ENCODE results near the gene EGFL7.

DNA sequence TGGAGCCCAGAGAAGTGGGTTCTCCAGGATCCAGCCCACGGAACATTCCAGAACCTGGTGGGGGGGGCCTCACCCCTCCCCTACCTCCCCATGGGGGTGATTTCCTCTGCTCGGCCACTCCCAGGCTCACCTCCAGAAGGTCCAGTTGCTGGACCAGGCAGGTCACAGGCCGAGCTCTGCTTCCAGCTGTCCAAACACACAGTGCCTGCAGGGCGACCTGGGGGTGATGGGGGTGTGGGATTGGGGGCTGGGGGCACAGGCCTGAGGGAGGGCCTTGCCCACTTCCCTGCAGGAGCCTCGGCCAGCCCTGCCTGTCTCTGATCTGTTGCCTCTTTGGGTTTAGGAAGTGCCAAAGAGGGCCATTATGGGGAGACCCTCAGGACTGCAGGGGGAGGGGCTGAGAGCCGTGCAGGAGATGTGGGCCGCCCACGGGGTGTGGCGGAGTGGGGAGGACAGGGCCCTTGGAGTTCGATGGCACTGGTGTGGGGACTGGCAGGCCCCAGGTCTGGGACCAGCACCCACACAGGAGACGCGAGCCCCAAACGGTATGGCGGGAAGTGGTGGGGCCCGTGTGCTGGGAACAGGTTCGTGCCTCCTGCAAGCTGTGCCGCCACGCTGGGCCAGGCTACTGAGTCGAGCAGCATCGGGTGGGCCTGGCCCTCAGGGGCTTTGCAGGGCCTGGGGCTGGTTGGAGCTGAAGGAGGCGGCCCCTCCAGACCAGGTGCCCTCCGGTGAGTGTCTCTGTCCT is 45.6 kb upstream of the EGFL7 start:
- TF ChIP-seq, protein P1, sequence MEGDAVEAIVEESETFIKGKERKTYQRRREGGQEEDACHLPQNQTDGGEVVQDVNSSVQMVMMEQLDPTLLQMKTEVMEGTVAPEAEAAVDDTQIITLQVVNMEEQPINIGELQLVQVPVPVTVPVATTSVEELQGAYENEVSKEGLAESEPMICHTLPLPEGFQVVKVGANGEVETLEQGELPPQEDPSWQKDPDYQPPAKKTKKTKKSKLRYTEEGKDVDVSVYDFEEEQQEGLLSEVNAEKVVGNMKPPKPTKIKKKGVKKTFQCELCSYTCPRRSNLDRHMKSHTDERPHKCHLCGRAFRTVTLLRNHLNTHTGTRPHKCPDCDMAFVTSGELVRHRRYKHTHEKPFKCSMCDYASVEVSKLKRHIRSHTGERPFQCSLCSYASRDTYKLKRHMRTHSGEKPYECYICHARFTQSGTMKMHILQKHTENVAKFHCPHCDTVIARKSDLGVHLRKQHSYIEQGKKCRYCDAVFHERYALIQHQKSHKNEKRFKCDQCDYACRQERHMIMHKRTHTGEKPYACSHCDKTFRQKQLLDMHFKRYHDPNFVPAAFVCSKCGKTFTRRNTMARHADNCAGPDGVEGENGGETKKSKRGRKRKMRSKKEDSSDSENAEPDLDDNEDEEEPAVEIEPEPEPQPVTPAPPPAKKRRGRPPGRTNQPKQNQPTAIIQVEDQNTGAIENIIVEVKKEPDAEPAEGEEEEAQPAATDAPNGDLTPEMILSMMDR (IDR thresholded peaks at IDR 0.05): no peak
- TF ChIP-seq POLR2A (IDR thresholded peaks at IDR 0.05) (no peak), POLR2AphosphoS5 (IDR thresholded peaks at IDR 0.05) (no peak)

Data from gastroesophageal sphincter (tissue), 3 donors.